Activated T-helper 17 cell treated with anti-CD3 and anti-CD28 coated beads, Interleukin-2, amount 50 U/mL, for 72 hours (primary cell): Measurements from ENCODE around the gene COMMD1. TPM values are rescaled to one million over a fixed set of nuclear protein-coding genes. Genes with fewer than 3 reads are reported as not detected.
"Not testable (repeated sequence)": the region's sequence is repeated elsewhere in the genome, so short reads cannot be mapped to it uniquely, and the experiment has no call there.

ENCODE experiments used
- ATAC-seq: fragments of 150-1000 bp; cut with Tn5 transposase; replicated peaks from 2 replicates; pipeline ENCODE4 v1.10.0; 2021; ENCODE audit warnings: mild to moderate bottlenecking, moderate library complexity
- H3K27ac Mint-ChIP-seq: one replicate; pipeline ENCODE4 v1.8.0; 2022; ENCODE audit warnings: mixed read lengths
- H3K27me3 Mint-ChIP-seq: one replicate; pipeline ENCODE4 v1.8.0; 2022; ENCODE audit warnings: mixed read lengths
- H3K36me3 Mint-ChIP-seq: one replicate; pipeline ENCODE4 v1.8.0; 2022; ENCODE audit warnings: low read depth, mild to moderate bottlenecking, mixed read lengths
- H3K4me1 Mint-ChIP-seq: one replicate; pipeline ENCODE4 v1.8.0; 2022; ENCODE audit warnings: mixed read lengths
- H3K4me3 Mint-ChIP-seq: one replicate; pipeline ENCODE4 v1.8.0; 2022; ENCODE audit warnings: mild to moderate bottlenecking, mixed read lengths
- H3K9me3 Mint-ChIP-seq: one replicate; pipeline ENCODE4 v1.8.0; 2022; ENCODE audit warnings: mixed read lengths
- total RNA-seq, 2 donors: library from RNA; stranded (reverse); gene quantifications; one replicate each; pipeline ENCODE4 v1.2.3, GENCODE V29; 2022

Gene COMMD1
- total RNA-seq, 2 donors from 2014 or later = 17.7 to 27.0 TPM

DNA sequence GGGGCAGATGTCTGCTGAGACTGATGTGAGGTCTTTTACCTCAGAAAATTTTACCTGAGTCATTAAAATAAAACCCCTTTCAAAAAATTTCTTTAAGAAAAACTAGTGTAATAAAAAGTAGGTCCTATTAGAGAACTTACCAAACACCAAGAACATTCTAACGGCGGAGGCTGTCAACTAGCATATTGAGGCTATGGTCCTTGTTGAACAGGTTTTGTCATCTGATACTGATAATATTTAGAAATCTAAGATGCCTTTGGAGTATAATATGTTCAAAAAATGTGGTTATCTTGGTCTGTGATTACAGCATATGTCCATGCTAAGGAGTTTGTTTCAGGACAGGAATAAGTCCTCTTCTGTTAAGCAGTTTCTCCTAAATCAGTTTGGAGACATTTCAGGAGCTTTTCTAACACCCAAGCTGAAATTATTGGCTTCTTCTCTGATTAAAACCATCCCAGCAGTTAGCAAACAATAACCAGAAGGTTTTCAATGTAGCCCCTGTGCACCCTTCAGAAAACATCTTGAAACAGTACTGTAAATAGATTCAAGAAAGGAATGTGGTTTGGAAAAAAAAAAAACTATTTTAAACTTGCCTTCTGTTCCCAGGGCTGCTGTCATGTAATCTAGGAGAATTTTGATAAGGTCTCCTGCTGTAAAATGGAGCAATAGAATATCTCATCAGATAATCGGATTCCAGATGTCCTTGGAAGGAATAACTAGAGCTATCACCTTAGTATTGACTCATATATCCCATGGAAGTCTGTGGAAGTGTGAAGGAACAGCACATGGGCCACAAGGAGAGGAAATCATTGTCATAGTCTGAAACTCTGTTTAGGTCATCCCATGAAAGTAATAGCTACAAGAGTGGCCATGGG, 231.7 kb downstream of the COMMD1 start:
- Mint-ChIP-seq H3K27me3 (no peaks in the 10 kb centered on the region), H3K9me3 (no peaks in the 10 kb centered on the region), H3K4me1 (no peaks in the 10 kb centered on the region), H3K27ac (no peak overlapping the region), H3K4me3 (no peak overlapping the region), H3K36me3 (peaks cover 7% of the 10 kb centered on the region)
- no peak for ATAC-seq

DNA sequence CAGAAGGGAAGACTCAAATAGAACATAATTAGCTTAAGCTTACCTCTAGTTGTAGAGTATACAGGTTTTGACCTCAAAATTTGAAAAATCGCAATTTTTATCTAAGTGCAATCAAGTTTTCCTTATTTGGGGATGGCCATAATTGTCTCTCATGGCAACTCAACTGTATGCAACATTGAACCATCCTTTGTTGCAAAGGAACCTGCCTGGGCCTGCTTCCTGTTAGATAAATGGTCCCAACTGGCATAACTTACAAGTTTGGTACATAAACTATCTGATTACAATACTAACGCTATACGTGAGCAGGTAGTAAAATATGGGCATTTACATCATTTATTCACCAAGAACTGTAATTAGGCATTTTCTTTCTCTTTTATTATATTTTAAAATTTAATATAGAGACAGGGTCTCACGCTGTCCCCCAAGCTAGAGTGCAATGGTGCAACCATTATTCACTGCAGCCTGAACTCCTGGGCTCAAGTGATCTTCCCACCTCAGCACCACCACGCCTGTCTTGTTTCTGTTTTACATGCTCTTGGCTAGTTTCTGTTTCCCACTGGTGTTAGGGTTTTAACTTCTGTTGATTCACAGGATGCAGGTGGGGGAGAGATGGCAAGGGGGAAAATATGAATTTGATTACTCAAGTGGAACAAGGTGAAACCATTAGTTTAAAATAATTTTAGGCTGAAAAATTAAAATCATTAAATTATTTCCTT, 235.1 kb downstream of the COMMD1 start:
- Mint-ChIP-seq H3K36me3 (peaks cover 6% of the 10 kb centered on the region), H3K4me3 (no peak overlapping the region), H3K4me1 (no peaks in the 10 kb centered on the region), H3K9me3 (no peaks in the 10 kb centered on the region), H3K27ac (no peak overlapping the region), H3K27me3 (no peaks in the 10 kb centered on the region)
- no peak for ATAC-seq

- H3K27ac Mint-ChIP-seq = no peak overlapping the region
- no peak for ATAC-seq
- H3K9me3 Mint-ChIP-seq = no peaks in the 10 kb centered on the region
- H3K4me1 Mint-ChIP-seq = no peaks in the 10 kb centered on the region
- H3K4me3 Mint-ChIP-seq = no peak overlapping the region
- no peaks in the 10 kb centered on the region for H3K27me3 Mint-ChIP-seq
- H3K36me3 Mint-ChIP-seq = no peaks in the 10 kb centered on the region
These were observed 235.8 kb downstream of the COMMD1 start for GRCh38 chr2:62141142-62141740.

DNA sequence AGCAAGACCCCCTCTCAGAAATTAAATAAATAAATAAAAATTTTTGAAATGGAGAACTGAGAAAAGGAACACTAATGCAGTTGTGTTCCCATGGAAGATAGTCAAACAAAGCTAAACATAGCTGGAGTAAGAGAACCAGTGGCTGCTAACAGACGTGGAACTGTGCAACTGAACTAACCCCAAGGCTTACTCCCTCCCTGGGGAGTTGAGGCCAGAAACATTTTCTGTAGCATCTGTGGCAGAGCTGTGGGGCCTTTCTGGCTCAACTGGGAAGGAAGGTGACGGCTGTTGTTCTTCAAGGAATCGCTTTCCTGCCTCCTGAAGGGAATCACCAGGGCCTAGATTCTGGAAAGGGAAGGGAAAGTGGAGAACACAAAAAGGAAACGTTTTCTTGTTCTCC, 236.6 kb downstream of the COMMD1 start:
- Mint-ChIP-seq H3K4me3 (no peak overlapping the region), H3K9me3 (no peaks in the 10 kb centered on the region), H3K36me3 (no peaks in the 10 kb centered on the region), H3K4me1 (no peaks in the 10 kb centered on the region), H3K27me3 (no peaks in the 10 kb centered on the region), H3K27ac (no peak overlapping the region)
- ATAC-seq = no peak

GRCh38 chr2:62143696-62144095, 238.2 kb downstream of the COMMD1 start:
- no peak for ATAC-seq
- no peak overlapping the region for H3K27ac Mint-ChIP-seq
- no peaks in the 10 kb centered on the region for H3K9me3 Mint-ChIP-seq
- no peaks in the 10 kb centered on the region for H3K27me3 Mint-ChIP-seq
- no peak overlapping the region for H3K4me3 Mint-ChIP-seq
- H3K36me3 Mint-ChIP-seq = no peaks in the 10 kb centered on the region
- no peaks in the 10 kb centered on the region for H3K4me1 Mint-ChIP-seq

- ATAC-seq = no peak
- H3K4me1 Mint-ChIP-seq = no peaks in the 10 kb centered on the region
- no peaks in the 10 kb centered on the region for H3K27me3 Mint-ChIP-seq
- H3K27ac Mint-ChIP-seq = no peak overlapping the region
- no peaks in the 10 kb centered on the region for H3K9me3 Mint-ChIP-seq
- no peak overlapping the region for H3K4me3 Mint-ChIP-seq
- H3K36me3 Mint-ChIP-seq = no peaks in the 10 kb centered on the region
These were observed 239.4 kb downstream of the COMMD1 start for GRCh38 chr2:62144689-62145477.

- H3K4me1 Mint-ChIP-seq = no peaks in the 10 kb centered on the region
- H3K9me3 Mint-ChIP-seq = no peaks in the 10 kb centered on the region
- no peak for ATAC-seq
- H3K36me3 Mint-ChIP-seq = no peaks in the 10 kb centered on the region
- no peak overlapping the region for H3K27ac Mint-ChIP-seq
- no peak overlapping the region for H3K4me3 Mint-ChIP-seq
- no peaks in the 10 kb centered on the region for H3K27me3 Mint-ChIP-seq
These were observed 240.1 kb downstream of the COMMD1 start for GRCh38 chr2:62145478-62146100.

DNA sequence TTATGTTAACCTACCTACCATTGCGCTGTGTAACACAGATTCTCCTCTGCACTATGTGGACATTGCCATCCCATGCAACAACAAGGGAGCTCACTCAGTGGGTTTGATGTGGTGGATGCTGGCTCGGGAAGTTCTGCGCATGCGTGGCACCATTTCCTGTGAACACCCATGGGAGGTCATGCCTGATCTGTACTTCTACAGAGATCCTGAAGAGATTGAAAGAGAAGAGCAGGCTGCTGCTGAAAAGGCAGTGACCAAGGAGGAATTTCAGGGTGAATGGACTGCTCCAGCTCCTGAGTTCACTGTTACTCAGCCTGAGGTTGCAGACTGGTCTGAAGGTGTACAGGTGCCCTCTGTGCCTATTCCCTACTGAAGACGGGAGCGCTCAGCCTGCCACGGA, 241.3 kb downstream of the COMMD1 start:
- ATAC-seq, H3K9me3 Mint-ChIP-seq, H3K4me1 Mint-ChIP-seq, H3K4me3 Mint-ChIP-seq, H3K27ac Mint-ChIP-seq, H3K36me3 Mint-ChIP-seq, H3K27me3 Mint-ChIP-seq: not testable (repeated sequence)

GRCh38 chr2:62147610-62148301, 242.3 kb downstream of the COMMD1 start:
- ATAC-seq = no peak
- H3K27me3 Mint-ChIP-seq = no peaks in the 10 kb centered on the region
- H3K27ac Mint-ChIP-seq = no peak overlapping the region
- H3K4me3 Mint-ChIP-seq = no peak overlapping the region
- H3K4me1 Mint-ChIP-seq = no peaks in the 10 kb centered on the region
- H3K36me3 Mint-ChIP-seq = no peaks in the 10 kb centered on the region
- H3K9me3 Mint-ChIP-seq = no peaks in the 10 kb centered on the region

DNA sequence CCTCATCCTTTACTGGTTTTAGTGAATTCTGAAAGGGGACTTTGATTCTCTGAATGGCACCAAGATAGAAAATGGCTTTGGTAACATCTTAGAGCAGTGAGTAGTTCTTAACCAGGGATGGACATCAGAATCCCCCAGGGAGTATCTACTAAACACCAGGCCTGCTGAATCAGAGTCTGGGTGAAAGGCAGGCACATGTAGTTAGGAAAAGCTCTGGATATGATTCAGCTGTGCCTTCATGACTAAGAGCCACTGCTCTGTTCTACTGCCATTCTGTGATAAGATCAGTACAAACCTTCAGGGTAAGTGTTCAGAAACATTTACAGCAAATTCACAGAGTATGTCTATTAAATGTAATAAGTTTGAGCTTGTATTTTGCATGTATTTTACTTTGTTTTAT, 244.2 kb downstream of the COMMD1 start:
- H3K27ac Mint-ChIP-seq = no peak overlapping the region
- H3K4me1 Mint-ChIP-seq = no peaks in the 10 kb centered on the region
- ATAC-seq = peak; percentile 62
- H3K9me3 Mint-ChIP-seq = no peaks in the 10 kb centered on the region
- H3K36me3 Mint-ChIP-seq = no peaks in the 10 kb centered on the region
- H3K4me3 Mint-ChIP-seq = no peak overlapping the region
- H3K27me3 Mint-ChIP-seq = no peaks in the 10 kb centered on the region

- Mint-ChIP-seq H3K27me3 (no peaks in the 10 kb centered on the region), H3K4me1 (no peaks in the 10 kb centered on the region), H3K36me3 (no peaks in the 10 kb centered on the region), H3K4me3 (no peak overlapping the region), H3K9me3 (no peaks in the 10 kb centered on the region), H3K27ac (no peak overlapping the region)
- no peak for ATAC-seq
These were observed 245.3 kb downstream of the COMMD1 start for GRCh38 chr2:62150597-62151305.

- Mint-ChIP-seq H3K4me3 (no peak overlapping the region), H3K27me3 (no peaks in the 10 kb centered on the region), H3K36me3 (no peaks in the 10 kb centered on the region), H3K9me3 (no peaks in the 10 kb centered on the region), H3K27ac (no peak overlapping the region), H3K4me1 (no peaks in the 10 kb centered on the region)
- no peak for ATAC-seq
These were observed 245.8 kb downstream of the COMMD1 start for GRCh38 chr2:62151306-62151638.

- Mint-ChIP-seq H3K27ac (no peak overlapping the region), H3K4me3 (no peak overlapping the region), H3K27me3 (no peaks in the 10 kb centered on the region), H3K36me3 (no peaks in the 10 kb centered on the region), H3K4me1 (no peaks in the 10 kb centered on the region), H3K9me3 (no peaks in the 10 kb centered on the region)
- no peak for ATAC-seq
These were observed 246.5 kb downstream of the COMMD1 start for GRCh38 chr2:62152000-62152399.
